ENCODE results near the gene CKM. TPM values are rescaled to one million over a fixed set of nuclear protein-coding genes. Genes with fewer than 3 reads are reported as not detected.

The CKM gene
- total RNA-seq, 2 donors from 2014 or later: 2.7 to 3.7 TPM

GRCh38 chr19:45352471-45352870 is 29.8 kb upstream of the CKM start:
- TF ChIP-seq, protein P1, sequence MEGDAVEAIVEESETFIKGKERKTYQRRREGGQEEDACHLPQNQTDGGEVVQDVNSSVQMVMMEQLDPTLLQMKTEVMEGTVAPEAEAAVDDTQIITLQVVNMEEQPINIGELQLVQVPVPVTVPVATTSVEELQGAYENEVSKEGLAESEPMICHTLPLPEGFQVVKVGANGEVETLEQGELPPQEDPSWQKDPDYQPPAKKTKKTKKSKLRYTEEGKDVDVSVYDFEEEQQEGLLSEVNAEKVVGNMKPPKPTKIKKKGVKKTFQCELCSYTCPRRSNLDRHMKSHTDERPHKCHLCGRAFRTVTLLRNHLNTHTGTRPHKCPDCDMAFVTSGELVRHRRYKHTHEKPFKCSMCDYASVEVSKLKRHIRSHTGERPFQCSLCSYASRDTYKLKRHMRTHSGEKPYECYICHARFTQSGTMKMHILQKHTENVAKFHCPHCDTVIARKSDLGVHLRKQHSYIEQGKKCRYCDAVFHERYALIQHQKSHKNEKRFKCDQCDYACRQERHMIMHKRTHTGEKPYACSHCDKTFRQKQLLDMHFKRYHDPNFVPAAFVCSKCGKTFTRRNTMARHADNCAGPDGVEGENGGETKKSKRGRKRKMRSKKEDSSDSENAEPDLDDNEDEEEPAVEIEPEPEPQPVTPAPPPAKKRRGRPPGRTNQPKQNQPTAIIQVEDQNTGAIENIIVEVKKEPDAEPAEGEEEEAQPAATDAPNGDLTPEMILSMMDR (conservative IDR thresholded peaks at IDR 0.05): no peak
- WGBS, 2 experiments (ENCODE audit: insufficient coverage in 1 of 2, insufficient read length in 1 of 2): 97 to 99% methylated on average over 13 to 20 of the region's 20 CpGs
- no peaks in the 10 kb centered on the region for H3K4me1 Mint-ChIP-seq
- H3K36me3 ChIP-seq (ENCODE audit: control insufficient read depth, insufficient read depth, low read length): peaks cover 62% of the 10 kb centered on the region
- H3K9me3 ChIP-seq (ENCODE audit: control insufficient read depth, low read length): peaks cover 8% of the 10 kb centered on the region
- no peaks in the 10 kb centered on the region for H3K9me3 Mint-ChIP-seq
- no peak overlapping the region for H3K4me3 ChIP-seq (ENCODE audit: low read length)
- no peak overlapping the region for H3K4me3 Mint-ChIP-seq
- no peak for DNase-seq
- no peaks in the 10 kb centered on the region for H3K27me3 Mint-ChIP-seq (ENCODE audit: insufficient read depth)
- H3K36me3 Mint-ChIP-seq (ENCODE audit: low read depth): peaks cover 60% of the 10 kb centered on the region
- H3K9ac ChIP-seq (ENCODE audit: extremely low read depth, low read length, poor library complexity, severe bottlenecking): no peak overlapping the region
- no peaks in the 10 kb centered on the region for H3K27me3 ChIP-seq (ENCODE audit: control insufficient read depth, insufficient read depth, low read length, poor library complexity, severe bottlenecking)
- H3K27ac ChIP-seq (ENCODE audit: low read depth, low read length): no peak overlapping the region
- no peaks in the 10 kb centered on the region for H3K4me1 ChIP-seq (ENCODE audit: control insufficient read depth, insufficient read depth, low read length)
- H3K27ac Mint-ChIP-seq: no peak overlapping the region

- 83 to 84% methylated on average over 8 to 15 of the region's 15 CpGs for WGBS, 2 experiments (ENCODE audit: insufficient coverage in 1 of 2, insufficient read length in 1 of 2)
- no peak for DNase-seq
- H3K4me1 Mint-ChIP-seq: no peaks in the 10 kb centered on the region
- no peaks in the 10 kb centered on the region for H3K27me3 ChIP-seq (ENCODE audit: control insufficient read depth, insufficient read depth, low read length, poor library complexity, severe bottlenecking)
- no peak overlapping the region for H3K4me3 Mint-ChIP-seq
- H3K4me3 ChIP-seq (ENCODE audit: low read length): no peak overlapping the region
- H3K4me1 ChIP-seq (ENCODE audit: control insufficient read depth, insufficient read depth, low read length): no peaks in the 10 kb centered on the region
- no peaks in the 10 kb centered on the region for H3K27me3 Mint-ChIP-seq (ENCODE audit: insufficient read depth)
- H3K36me3 ChIP-seq (ENCODE audit: control insufficient read depth, insufficient read depth, low read length): peaks cover 58% of the 10 kb centered on the region
- H3K9me3 Mint-ChIP-seq: no peaks in the 10 kb centered on the region
- TF ChIP-seq, protein P1 (conservative IDR thresholded peaks at IDR 0.05): no peak
- peaks cover 8% of the 10 kb centered on the region for H3K9me3 ChIP-seq (ENCODE audit: control insufficient read depth, low read length)
- peaks cover 57% of the 10 kb centered on the region for H3K36me3 Mint-ChIP-seq (ENCODE audit: low read depth)
- no peak overlapping the region for H3K27ac ChIP-seq (ENCODE audit: low read depth, low read length)
- H3K9ac ChIP-seq (ENCODE audit: extremely low read depth, low read length, poor library complexity, severe bottlenecking): no peak overlapping the region
- H3K27ac Mint-ChIP-seq: no peak overlapping the region
Observed at GRCh38 chr19:45352062-45352461, 29.4 kb upstream of the CKM start.

- no peak overlapping the region for H3K4me3 ChIP-seq (ENCODE audit: low read length)
- H3K36me3 ChIP-seq (ENCODE audit: control insufficient read depth, insufficient read depth, low read length): peaks cover 52% of the 10 kb centered on the region
- H3K27ac ChIP-seq (ENCODE audit: low read depth, low read length): no peak overlapping the region
- 92 to 95% methylated on average over 8 to 13 of the region's 13 CpGs for WGBS, 2 experiments (ENCODE audit: insufficient coverage in 1 of 2, insufficient read length in 1 of 2)
- no peaks in the 10 kb centered on the region for H3K27me3 ChIP-seq (ENCODE audit: control insufficient read depth, insufficient read depth, low read length, poor library complexity, severe bottlenecking)
- DNase-seq: no peak
- Mint-ChIP-seq H3K36me3 (ENCODE audit: low read depth) (peaks cover 52% of the 10 kb centered on the region), H3K27ac (no peak overlapping the region), H3K4me3 (no peak overlapping the region), H3K9me3 (no peaks in the 10 kb centered on the region), H3K27me3 (ENCODE audit: insufficient read depth) (no peaks in the 10 kb centered on the region), H3K4me1 (no peaks in the 10 kb centered on the region)
- TF ChIP-seq, protein P1 (conservative IDR thresholded peaks at IDR 0.05): no peak
- H3K4me1 ChIP-seq (ENCODE audit: control insufficient read depth, insufficient read depth, low read length): no peaks in the 10 kb centered on the region
- peaks cover 8% of the 10 kb centered on the region for H3K9me3 ChIP-seq (ENCODE audit: control insufficient read depth, low read length)
- H3K9ac ChIP-seq (ENCODE audit: extremely low read depth, low read length, poor library complexity, severe bottlenecking): no peak overlapping the region
Observed at GRCh38 chr19:45351401-45351952, 28.8 kb upstream of the CKM start.
